Stimulated activated naive CD8-positive, alpha-beta T cell treated with anti-CD3 and anti-CD28 coated beads, Interleukin-15, Interleukin-2, amounts not matched to agents 100 ng/mL and 50 ng/mL, for 24 hours (primary cell): ENCODE results near the gene DDX4.

Experiments
- H3K27ac Mint-ChIP-seq: one replicate; pipeline ENCODE4 v1.8.0; 2021; ENCODE audit warnings: mild to moderate bottlenecking, mixed read lengths
- H3K27me3 Mint-ChIP-seq: one replicate; pipeline ENCODE4 v1.8.0; 2021; ENCODE audit warnings: mixed read lengths
- H3K36me3 Mint-ChIP-seq: one replicate; pipeline ENCODE4 v1.8.0; 2021; ENCODE audit warnings: low read depth, mixed read lengths
- H3K4me1 Mint-ChIP-seq: one replicate; pipeline ENCODE4 v1.8.0; 2021; ENCODE audit warnings: low read depth, mixed read lengths
- H3K4me3 Mint-ChIP-seq: one replicate; pipeline ENCODE4 v1.8.0; 2021; ENCODE audit warnings: mild to moderate bottlenecking, mixed read lengths
- H3K9me3 Mint-ChIP-seq: one replicate; pipeline ENCODE4 v1.8.0; 2021; ENCODE audit warnings: mixed read lengths

Gene DDX4

GRCh38 chr5:55829956-55830355, 92.1 kb downstream of the DDX4 start:
- Mint-ChIP-seq H3K4me3 (no peak overlapping the region), H3K27ac (no peak overlapping the region)

GRCh38 chr5:55832446-55832845, 94.6 kb downstream of the DDX4 start:
- Mint-ChIP-seq H3K9me3 (no peaks in the 10 kb centered on the region), H3K27me3 (peaks cover 4% of the 10 kb centered on the region), H3K27ac (no peak overlapping the region)

More at GRCh38 chr5:55829956-55830355, 92.1 kb downstream of the DDX4 start:
- Mint-ChIP-seq H3K9me3 (no peaks in the 10 kb centered on the region), H3K27me3 (peaks cover 15% of the 10 kb centered on the region), H3K36me3 (no peaks in the 10 kb centered on the region), H3K4me1 (no peaks in the 10 kb centered on the region)

GRCh38 chr5:55836191-55836590, 98.3 kb downstream of the DDX4 start:
- Mint-ChIP-seq H3K27ac (no peak overlapping the region), H3K27me3 (peaks cover 3% of the 10 kb centered on the region), H3K4me3 (no peak overlapping the region)

More at GRCh38 chr5:55832446-55832845, 94.6 kb downstream of the DDX4 start:
- Mint-ChIP-seq H3K4me1 (no peaks in the 10 kb centered on the region), H3K4me3 (no peak overlapping the region), H3K36me3 (no peaks in the 10 kb centered on the region)

DNA sequence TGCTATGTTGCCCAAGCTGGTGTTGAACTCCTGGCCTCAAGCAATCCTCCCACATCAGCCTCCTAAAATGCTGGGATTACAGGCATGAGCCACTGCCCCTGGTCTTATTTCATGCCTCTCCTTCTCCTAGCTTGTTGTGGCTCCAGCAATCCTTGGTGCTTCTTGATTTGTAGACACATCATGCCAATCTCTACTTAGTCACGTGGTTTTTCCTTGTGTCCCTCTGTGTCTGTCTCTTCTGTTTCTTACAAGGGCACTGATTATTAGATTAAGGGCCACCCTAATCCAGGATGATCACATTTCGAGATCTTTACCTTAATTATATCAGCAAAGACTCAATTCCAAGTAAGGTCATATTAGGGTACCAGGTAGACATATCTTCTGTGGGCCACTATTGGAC, 104.1 kb downstream of the DDX4 start:
- no peaks in the 10 kb centered on the region for H3K4me1 Mint-ChIP-seq
- H3K27me3 Mint-ChIP-seq, result peaks cover 3% of the 10 kb centered on the region
- peaks cover 13% of the 10 kb centered on the region for H3K9me3 Mint-ChIP-seq
- H3K36me3 Mint-ChIP-seq, result no peaks in the 10 kb centered on the region
- no peak overlapping the region for H3K27ac Mint-ChIP-seq
- H3K4me3 Mint-ChIP-seq, result no peak overlapping the region

More at GRCh38 chr5:55836191-55836590, 98.3 kb downstream of the DDX4 start:
- Mint-ChIP-seq H3K9me3 (no peaks in the 10 kb centered on the region), H3K4me1 (no peaks in the 10 kb centered on the region), H3K36me3 (no peaks in the 10 kb centered on the region)

DNA sequence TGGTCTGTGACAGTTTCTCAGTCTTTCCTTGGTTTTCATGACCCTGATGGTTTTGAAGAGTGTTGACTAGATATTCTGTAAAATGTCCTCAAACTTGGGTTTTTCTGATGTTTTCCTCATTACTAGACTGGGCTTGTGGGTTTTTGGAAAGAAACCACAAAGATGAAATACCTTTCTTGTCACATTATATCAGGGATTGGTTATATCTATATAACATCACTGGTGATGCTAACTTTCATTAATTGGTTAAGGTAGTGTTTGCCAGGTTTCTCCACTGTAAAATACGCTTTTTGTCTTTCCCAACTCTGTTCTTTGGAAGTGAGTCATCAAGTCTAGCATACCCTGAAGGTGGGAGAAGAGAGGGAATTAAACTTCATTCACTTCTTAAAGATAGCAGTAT, 110.0 kb downstream of the DDX4 start:
- H3K9me3 Mint-ChIP-seq, result peaks cover 13% of the 10 kb centered on the region
- no peak overlapping the region for H3K4me3 Mint-ChIP-seq
- H3K27ac Mint-ChIP-seq, result no peak overlapping the region
- H3K27me3 Mint-ChIP-seq, result peaks cover 8% of the 10 kb centered on the region
- H3K4me1 Mint-ChIP-seq, result peaks cover 11% of the 10 kb centered on the region
- H3K36me3 Mint-ChIP-seq, result no peaks in the 10 kb centered on the region

DNA sequence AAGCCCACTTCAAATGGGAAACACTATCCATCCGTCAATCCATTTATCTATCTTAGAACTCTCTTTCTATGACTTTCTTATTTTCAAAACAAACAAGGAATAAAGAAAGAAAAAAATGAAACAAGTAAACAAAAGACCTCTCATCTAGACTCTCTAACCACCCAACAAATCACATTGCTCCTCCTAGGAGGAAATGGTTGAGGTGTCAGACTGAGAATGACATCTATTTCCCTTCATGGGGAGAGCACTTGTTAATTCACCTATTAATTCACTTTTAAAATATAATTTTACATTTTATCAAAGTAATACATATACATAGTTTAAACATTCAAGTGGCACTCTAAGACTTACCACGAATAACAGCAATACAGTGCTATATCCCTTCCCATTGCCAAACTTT, 110.9 kb downstream of the DDX4 start:
- H3K27me3 Mint-ChIP-seq, result peaks cover 8% of the 10 kb centered on the region
- no peak overlapping the region for H3K27ac Mint-ChIP-seq
- H3K9me3 Mint-ChIP-seq, result peaks cover 13% of the 10 kb centered on the region
- peaks cover 11% of the 10 kb centered on the region for H3K4me1 Mint-ChIP-seq
- no peaks in the 10 kb centered on the region for H3K36me3 Mint-ChIP-seq
- no peak overlapping the region for H3K4me3 Mint-ChIP-seq

GRCh38 chr5:55850839-55851674, 113.2 kb downstream of the DDX4 start, which contains the start of gene IL31RA:
IL31RA (plus strand) TSS chr5:55851357; CDS start chr5:55851571, 214 bp downstream.
- H3K27me3 Mint-ChIP-seq, result peaks cover 8% of the 10 kb centered on the region
- peaks cover 21% of the 10 kb centered on the region for H3K4me1 Mint-ChIP-seq
- H3K36me3 Mint-ChIP-seq, result no peaks in the 10 kb centered on the region
- no peak within 1 kb of the TSS for H3K4me3 Mint-ChIP-seq
- H3K9me3 Mint-ChIP-seq, result no peaks in the 10 kb centered on the region
- peak within 1 kb of the TSS; percentile 42 for H3K27ac Mint-ChIP-seq

- Mint-ChIP-seq H3K27me3 (peaks cover 8% of the 10 kb centered on the region), H3K4me3 (no peak overlapping the region), H3K27ac (no peak overlapping the region), H3K9me3 (no peaks in the 10 kb centered on the region), H3K36me3 (no peaks in the 10 kb centered on the region), H3K4me1 (peaks cover 27% of the 10 kb centered on the region)
Measured at GRCh38 chr5:55851675-55851979, 113.8 kb downstream of the DDX4 start.

- Mint-ChIP-seq H3K36me3 (no peaks in the 10 kb centered on the region), H3K9me3 (no peaks in the 10 kb centered on the region), H3K4me1 (peaks cover 34% of the 10 kb centered on the region), H3K27me3 (peaks cover 8% of the 10 kb centered on the region), H3K27ac (no peak overlapping the region), H3K4me3 (no peak overlapping the region)
Measured at GRCh38 chr5:55852503-55852902, 114.6 kb downstream of the DDX4 start.

DNA sequence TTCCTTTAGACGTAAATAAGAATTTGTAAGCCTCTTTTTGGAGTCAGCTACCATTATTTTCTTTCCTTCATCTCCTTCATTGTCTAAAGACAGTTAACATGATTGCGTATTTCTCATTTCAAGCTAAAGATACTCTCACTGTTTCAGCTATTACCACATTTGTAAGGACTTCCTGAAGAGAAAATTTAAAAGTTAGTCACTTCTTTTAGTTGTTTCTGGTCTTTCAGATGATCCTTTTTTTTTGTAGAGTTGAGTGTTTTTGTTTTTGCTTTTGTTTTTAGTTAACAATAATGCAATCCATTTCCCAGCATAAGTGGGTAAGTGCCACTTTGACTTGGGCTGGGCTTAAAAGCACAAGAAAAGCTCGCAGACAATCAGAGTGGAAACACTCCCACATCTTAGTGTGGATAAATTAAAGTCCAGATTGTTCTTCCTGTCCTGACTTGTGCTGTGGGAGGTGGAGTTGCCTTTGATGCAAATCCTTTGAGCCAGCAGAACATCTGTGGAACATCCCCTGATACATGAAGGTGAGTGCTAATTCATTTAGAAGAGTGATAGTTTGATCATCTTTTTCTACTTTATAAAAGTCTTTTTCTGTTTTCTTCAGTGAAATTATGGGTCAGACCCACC, 115.3 kb downstream of the DDX4 start:
- Mint-ChIP-seq H3K27me3 (peaks cover 8% of the 10 kb centered on the region), H3K4me1 (peaks cover 37% of the 10 kb centered on the region), H3K36me3 (no peaks in the 10 kb centered on the region), H3K9me3 (no peaks in the 10 kb centered on the region), H3K27ac (no peak overlapping the region), H3K4me3 (no peak overlapping the region)

DNA sequence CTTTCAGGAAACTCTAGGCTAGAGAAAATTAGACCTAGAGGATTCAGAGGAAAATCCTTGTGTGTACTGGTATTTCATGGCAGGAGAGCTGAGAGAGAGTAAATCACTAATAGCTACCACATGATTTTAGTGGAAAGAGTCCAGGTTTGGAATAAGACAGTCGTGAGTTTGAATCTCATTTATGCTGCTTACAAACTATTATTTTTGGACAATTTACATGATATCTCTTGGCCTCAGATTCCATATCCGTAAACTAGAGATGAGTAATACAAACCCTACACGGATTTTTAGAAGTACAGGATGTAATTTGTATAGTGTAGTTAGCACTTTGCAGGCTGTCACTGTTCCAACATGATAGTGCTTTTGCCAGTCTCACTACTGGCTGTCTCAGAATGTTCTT, 116.0 kb downstream of the DDX4 start:
- peaks cover 8% of the 10 kb centered on the region for H3K27me3 Mint-ChIP-seq

GRCh38 chr5:55855509-55855908, 117.6 kb downstream of the DDX4 start:
- Mint-ChIP-seq H3K27ac (peak overlapping the region; percentile 52), H3K9me3 (no peaks in the 10 kb centered on the region), H3K36me3 (no peaks in the 10 kb centered on the region), H3K27me3 (peaks cover 3% of the 10 kb centered on the region), H3K4me1 (peaks cover 37% of the 10 kb centered on the region), H3K4me3 (no peak overlapping the region)

More for the DNA sequence above, 116.0 kb downstream of the DDX4 start:
- H3K4me1 Mint-ChIP-seq, result peaks cover 37% of the 10 kb centered on the region
- H3K36me3 Mint-ChIP-seq, result no peaks in the 10 kb centered on the region
- no peak overlapping the region for H3K27ac Mint-ChIP-seq
- no peak overlapping the region for H3K4me3 Mint-ChIP-seq
- no peaks in the 10 kb centered on the region for H3K9me3 Mint-ChIP-seq

GRCh38 chr5:55856516-55857246, 118.8 kb downstream of the DDX4 start:
- H3K27ac Mint-ChIP-seq, result peak overlapping the region; percentile 52
- H3K9me3 Mint-ChIP-seq, result no peaks in the 10 kb centered on the region
- peaks cover 29% of the 10 kb centered on the region for H3K4me1 Mint-ChIP-seq
- H3K27me3 Mint-ChIP-seq, result peaks cover 3% of the 10 kb centered on the region
- H3K4me3 Mint-ChIP-seq, result no peak overlapping the region
- H3K36me3 Mint-ChIP-seq, result no peaks in the 10 kb centered on the region

- H3K27ac Mint-ChIP-seq, result peak overlapping the region; percentile 52
Measured at GRCh38 chr5:55857247-55857640, 119.4 kb downstream of the DDX4 start.

DNA sequence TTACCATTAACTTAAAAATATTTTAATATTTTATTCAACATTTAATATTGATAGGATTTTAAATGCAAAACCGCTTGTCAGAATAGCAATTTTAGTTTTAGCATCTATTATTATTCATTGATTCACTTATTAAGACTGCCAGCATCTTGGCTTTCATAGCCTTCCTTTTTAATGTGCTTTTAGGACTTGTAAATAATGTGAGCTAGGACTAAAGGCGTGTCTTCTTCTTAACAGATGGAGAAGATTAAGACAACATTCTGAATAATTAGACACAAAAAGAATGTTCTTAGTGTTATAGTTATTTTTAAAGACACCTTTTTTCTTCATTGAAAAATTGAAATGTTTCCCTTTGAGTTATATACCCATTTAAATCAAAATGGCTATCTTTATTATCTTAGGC, 120.2 kb downstream of the DDX4 start:
- Mint-ChIP-seq H3K4me3 (no peak overlapping the region), H3K27me3 (no peaks in the 10 kb centered on the region), H3K9me3 (no peaks in the 10 kb centered on the region), H3K36me3 (no peaks in the 10 kb centered on the region), H3K4me1 (peaks cover 26% of the 10 kb centered on the region), H3K27ac (no peak overlapping the region)

More at GRCh38 chr5:55857247-55857640, 119.4 kb downstream of the DDX4 start:
- Mint-ChIP-seq H3K4me1 (peaks cover 26% of the 10 kb centered on the region), H3K9me3 (no peaks in the 10 kb centered on the region), H3K27me3 (peaks cover 3% of the 10 kb centered on the region), H3K36me3 (no peaks in the 10 kb centered on the region), H3K4me3 (no peak overlapping the region)
